OCI-LY7 (cell line): ENCODE results near the gene TTLL5. TPM values are rescaled to one million over a fixed set of nuclear protein-coding genes. Genes with fewer than 3 reads are reported as not detected.

Experiments used
- BruUV-seq: library from RNA; stranded (reverse); fragments of 400-500 nt; replicated peaks from 2 replicates; lab custom pipeline; 2021; lab: Mats Ljungman, UMichigan
- CTCF ChIA-PET: fragments of 300-600 bp; sonication (Branson Sonifier 250); formaldehyde crosslinking; loops from one replicate; lab custom pipeline; 2022; ENCODE audit warnings: antibody characterized with exemption; ENCODE audit not compliant: unreplicated experiment; lab: Charles Lee
- POLR2A ChIA-PET: fragments of 300-600 bp; sonication (Branson Sonifier 250); formaldehyde crosslinking; loops from one replicate; lab custom pipeline; 2022; ENCODE audit warnings: antibody characterized with exemption; lab: Charles Lee
- DNase-seq: peaks from one replicate; pipeline ENCODE4 v3.0.0-alpha.2; 2015; ENCODE audit warnings: low spot score
- H2AFZ ChIP-seq: fragments of 200-600 bp; sonication (generic), shearing (Covaris generic); 2 replicates; pipeline ENCODE4 v1.6.1; 2014; ENCODE audit warnings: mild to moderate bottlenecking, antibody characterized with exemption, low read length, moderate library complexity
- H3K27ac ChIP-seq: fragments of 200-600 bp; sonication (generic); 2 replicates; pipeline ENCODE4 v1.5.1; 2014; ENCODE audit warnings: mixed run types, low read depth, mild to moderate bottlenecking, moderate library complexity, low read length, inconsistent platforms; ENCODE audit not compliant: poor library complexity, severe bottlenecking
- H3K36me3 ChIP-seq: fragments of 200-600 bp; sonication (generic); 2 replicates; pipeline ENCODE4 v1.6.1; 2014; ENCODE audit warnings: mild to moderate bottlenecking, antibody characterized with exemption, low read length, moderate library complexity, mixed read lengths; ENCODE audit not compliant: insufficient read depth
- H3K4me1 ChIP-seq: fragments of 200-600 bp; sonication (generic); 2 replicates; pipeline ENCODE4 v1.5.1; 2014; ENCODE audit warnings: mild to moderate bottlenecking, low read length; ENCODE audit not compliant: insufficient read depth, poor library complexity, severe bottlenecking
- H3K4me2 ChIP-seq: fragments of 200-600 bp; sonication (generic); 2 replicates; pipeline ENCODE4 v1.6.1; 2014; ENCODE audit warnings: mild to moderate bottlenecking, low read length
- H3K4me3 ChIP-seq: fragments of 200-600 bp; sonication (generic); 2 replicates; pipeline ENCODE4 v1.5.1; 2014; ENCODE audit warnings: mild to moderate bottlenecking, low read depth, low read length; ENCODE audit not compliant: poor library complexity, severe bottlenecking
- H3K79me2 ChIP-seq: fragments of 200-600 bp; sonication (generic); 2 replicates; pipeline ENCODE4 v1.6.1; 2016; ENCODE audit warnings: low read depth, mild to moderate bottlenecking, low read length, moderate library complexity, mixed read lengths; ENCODE audit not compliant: insufficient read depth
- H3K9me2 ChIP-seq: fragments of 200-600 bp; sonication (generic); 2 replicates; pipeline ENCODE4 v1.6.1; 2016; ENCODE audit warnings: mild to moderate bottlenecking, low read length, mixed read lengths; ENCODE audit not compliant: insufficient read depth
- H3K9me3 ChIP-seq: fragments of 200-600 bp; sonication (generic); 2 replicates; pipeline ENCODE4 v1.6.1; 2014; ENCODE audit warnings: mild to moderate bottlenecking, mixed run types, low read length, mixed read lengths
- H4K20me1 ChIP-seq: fragments of 200-600 bp; sonication (generic); 2 replicates; pipeline ENCODE4 v1.6.1; 2014; ENCODE audit warnings: mild to moderate bottlenecking, antibody characterized with exemption, low read length, moderate library complexity, mixed read lengths; ENCODE audit not compliant: insufficient read depth
- CTCF ChIP-seq: fragments of 200-600 bp; sonication (generic); conservative IDR thresholded peaks from 2 replicates; pipeline ENCODE4 v1.5.1; 2014; ENCODE audit warnings: mild to moderate bottlenecking, antibody characterized with exemption, low read length, moderate library complexity, mixed read lengths
- EZH2phosphoT487 ChIP-seq: fragments of 200-600 bp; sonication (generic); IDR thresholded peaks from 2 replicates; pipeline ENCODE4 v1.6.1; 2018; ENCODE audit warnings: low read depth, borderline replicate concordance, mild to moderate bottlenecking, mixed run types, antibody characterized with exemption, low read length, moderate library complexity, mixed read lengths
- intact Hi-C: fragments of 100-400 bp; cut with micrococcal nuclease; formaldehyde crosslinking; loops from one replicate; pipeline ENCODE4 v1.10.0; 2022; ENCODE audit not compliant: unreplicated experiment
- total RNA-seq, 2 experiments: library from RNA; depleted of rRNA in 1 of 2; stranded (reverse); fragments of >200 nt in 1 of 2; shearing (Covaris generic) in 1 of 2; gene quantifications; 2 replicates each; pipeline ENCODE4 v1.2.3, GENCODE V29; 2014 to 2022

TTLL5 gene
- total RNA-seq, 2 experiments from 2014 or later = 34.3 to 55.6 TPM

- Histone ChIP-seq H3K4me2 (no peak overlapping the region), H2AFZ (no peak overlapping the region), H3K36me3 (peaks cover 88% of the 10 kb centered on the region), H3K79me2 (no peaks in the 10 kb centered on the region), H3K27ac (no peak overlapping the region), H3K4me3 (no peak overlapping the region), H3K4me1 (no peaks in the 10 kb centered on the region), H3K9me2 (no peaks in the 10 kb centered on the region), H3K9me3 (no peaks in the 10 kb centered on the region), H4K20me1 (no peaks in the 10 kb centered on the region)
- POLR2A ChIA-PET = interaction anchor here (0.9 kb wide), 1 partner anchor 13 kb away, joined by 3 read pairs; no protein-coding TSS in a partner anchor
- no TSS peak for BruUV-seq
- intact Hi-C loops = no loop called here
- DNase-seq = no peak
- CTCF ChIA-PET = no interaction called here
- TF ChIP-seq CTCF (no peak), EZH2phosphoT487 (no peak)
Observed at GRCh38 chr14:75697918-75698317, 36.9 kb downstream of the TTLL5 start.

GRCh38 chr14:75699331-75699730, 38.3 kb downstream of the TTLL5 start:
- POLR2A ChIA-PET = no interaction called here
- no TSS peak for BruUV-seq
- intact Hi-C loops = no loop called here

More at GRCh38 chr14:75699331-75699730, 38.3 kb downstream of the TTLL5 start:
- Histone ChIP-seq H3K4me1 (no peaks in the 10 kb centered on the region), H3K27ac (no peak overlapping the region), H3K9me2 (no peaks in the 10 kb centered on the region), H3K4me2 (no peak overlapping the region), H3K9me3 (no peaks in the 10 kb centered on the region), H3K4me3 (no peak overlapping the region), H4K20me1 (no peaks in the 10 kb centered on the region), H3K36me3 (peaks cover 85% of the 10 kb centered on the region), H2AFZ (no peak overlapping the region), H3K79me2 (no peaks in the 10 kb centered on the region)
- CTCF ChIA-PET = no interaction called here
- TF ChIP-seq EZH2phosphoT487 (no peak), CTCF (no peak)
- no peak for DNase-seq
